ENCODE results near the gene CDC42BPA. TPM values are rescaled to one million over a fixed set of nuclear protein-coding genes. Genes with fewer than 3 reads are reported as not detected.

CDC42BPA gene
- total and polyA plus RNA-seq, 9 of the 15 experiments (the other 6 are each of a cell fraction or from before 2014, with no cell fraction given): 8.0 to 77.5 (median 52.1) TPM

- no peak overlapping the region for H2AFZ ChIP-seq (ENCODE audit: low read depth, low read length)
- TF ChIP-seq MEIS2 (IDR thresholded peaks at IDR 0.05; ENCODE audit: partially characterized antibody): no peak
- TF ChIP-seq SIN3B (IDR thresholded peaks at IDR 0.05; ENCODE audit: low read depth): no peak
- no peak for TF ChIP-seq HINFP (tag; conservative IDR thresholded peaks at IDR 0.05; ENCODE audit: low read depth)
- TF ChIP-seq ZNF766 (CRISPR knock-in tag; conservative IDR thresholded peaks at IDR 0.05): no peak
- TF ChIP-seq KLF10 (CRISPR knock-in tag; IDR thresholded peaks at IDR 0.05): no peak
- no peak for TF ChIP-seq ZKSCAN8 (CRISPR knock-in tag; IDR thresholded peaks at IDR 0.05)
- TF ChIP-seq, protein P1, sequence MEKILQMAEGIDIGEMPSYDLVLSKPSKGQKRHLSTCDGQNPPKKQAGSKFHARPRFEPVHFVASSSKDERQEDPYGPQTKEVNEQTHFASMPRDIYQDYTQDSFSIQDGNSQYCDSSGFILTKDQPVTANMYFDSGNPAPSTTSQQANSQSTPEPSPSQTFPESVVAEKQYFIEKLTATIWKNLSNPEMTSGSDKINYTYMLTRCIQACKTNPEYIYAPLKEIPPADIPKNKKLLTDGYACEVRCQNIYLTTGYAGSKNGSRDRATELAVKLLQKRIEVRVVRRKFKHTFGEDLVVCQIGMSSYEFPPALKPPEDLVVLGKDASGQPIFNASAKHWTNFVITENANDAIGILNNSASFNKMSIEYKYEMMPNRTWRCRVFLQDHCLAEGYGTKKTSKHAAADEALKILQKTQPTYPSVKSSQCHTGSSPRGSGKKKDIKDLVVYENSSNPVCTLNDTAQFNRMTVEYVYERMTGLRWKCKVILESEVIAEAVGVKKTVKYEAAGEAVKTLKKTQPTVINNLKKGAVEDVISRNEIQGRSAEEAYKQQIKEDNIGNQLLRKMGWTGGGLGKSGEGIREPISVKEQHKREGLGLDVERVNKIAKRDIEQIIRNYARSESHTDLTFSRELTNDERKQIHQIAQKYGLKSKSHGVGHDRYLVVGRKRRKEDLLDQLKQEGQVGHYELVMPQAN (IDR thresholded peaks at IDR 0.05; ENCODE audit: borderline replicate concordance): no peak
- TF ChIP-seq, protein P2, sequence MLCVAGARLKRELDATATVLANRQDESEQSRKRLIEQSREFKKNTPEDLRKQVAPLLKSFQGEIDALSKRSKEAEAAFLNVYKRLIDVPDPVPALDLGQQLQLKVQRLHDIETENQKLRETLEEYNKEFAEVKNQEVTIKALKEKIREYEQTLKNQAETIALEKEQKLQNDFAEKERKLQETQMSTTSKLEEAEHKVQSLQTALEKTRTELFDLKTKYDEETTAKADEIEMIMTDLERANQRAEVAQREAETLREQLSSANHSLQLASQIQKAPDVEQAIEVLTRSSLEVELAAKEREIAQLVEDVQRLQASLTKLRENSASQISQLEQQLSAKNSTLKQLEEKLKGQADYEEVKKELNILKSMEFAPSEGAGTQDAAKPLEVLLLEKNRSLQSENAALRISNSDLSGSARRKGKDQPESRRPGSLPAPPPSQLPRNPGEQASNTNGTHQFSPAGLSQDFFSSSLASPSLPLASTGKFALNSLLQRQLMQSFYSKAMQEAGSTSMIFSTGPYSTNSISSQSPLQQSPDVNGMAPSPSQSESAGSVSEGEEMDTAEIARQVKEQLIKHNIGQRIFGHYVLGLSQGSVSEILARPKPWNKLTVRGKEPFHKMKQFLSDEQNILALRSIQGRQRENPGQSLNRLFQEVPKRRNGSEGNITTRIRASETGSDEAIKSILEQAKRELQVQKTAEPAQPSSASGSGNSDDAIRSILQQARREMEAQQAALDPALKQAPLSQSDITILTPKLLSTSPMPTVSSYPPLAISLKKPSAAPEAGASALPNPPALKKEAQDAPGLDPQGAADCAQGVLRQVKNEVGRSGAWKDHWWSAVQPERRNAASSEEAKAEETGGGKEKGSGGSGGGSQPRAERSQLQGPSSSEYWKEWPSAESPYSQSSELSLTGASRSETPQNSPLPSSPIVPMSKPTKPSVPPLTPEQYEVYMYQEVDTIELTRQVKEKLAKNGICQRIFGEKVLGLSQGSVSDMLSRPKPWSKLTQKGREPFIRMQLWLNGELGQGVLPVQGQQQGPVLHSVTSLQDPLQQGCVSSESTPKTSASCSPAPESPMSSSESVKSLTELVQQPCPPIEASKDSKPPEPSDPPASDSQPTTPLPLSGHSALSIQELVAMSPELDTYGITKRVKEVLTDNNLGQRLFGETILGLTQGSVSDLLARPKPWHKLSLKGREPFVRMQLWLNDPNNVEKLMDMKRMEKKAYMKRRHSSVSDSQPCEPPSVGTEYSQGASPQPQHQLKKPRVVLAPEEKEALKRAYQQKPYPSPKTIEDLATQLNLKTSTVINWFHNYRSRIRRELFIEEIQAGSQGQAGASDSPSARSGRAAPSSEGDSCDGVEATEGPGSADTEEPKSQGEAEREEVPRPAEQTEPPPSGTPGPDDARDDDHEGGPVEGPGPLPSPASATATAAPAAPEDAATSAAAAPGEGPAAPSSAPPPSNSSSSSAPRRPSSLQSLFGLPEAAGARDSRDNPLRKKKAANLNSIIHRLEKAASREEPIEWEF (CRISPR knock-in tag; IDR thresholded peaks at IDR 0.05): no peak
- no peak for TF ChIP-seq FOXO4 (CRISPR knock-in tag; IDR thresholded peaks at IDR 0.05)
- no peak for TF ChIP-seq ZNF507 (tag; conservative IDR thresholded peaks at IDR 0.05)
- TF ChIP-seq ZNF282 (CRISPR knock-in tag; IDR thresholded peaks at IDR 0.05): no peak
Measured at GRCh38 chr1:226973371-226973897, 344.9 kb downstream of the CDC42BPA start.

More at GRCh38 chr1:226973371-226973897, 344.9 kb downstream of the CDC42BPA start:
- WGBS (ENCODE audit: insufficient coverage, low coverage, missing lambda C conversion rate): 88% methylated on average over 3 of the region's 5 CpGs
- H3K9me3 ChIP-seq (replicated peaks; ENCODE audit: control insufficient read depth, insufficient read depth, low read depth, low read length): no peaks in the 10 kb centered on the region
- H3K79me2 ChIP-seq (ENCODE audit: control insufficient read depth, insufficient read depth, low read length): no peaks in the 10 kb centered on the region
- DNase-seq (ENCODE audit: extremely low read depth in 1 of 4, low spot score in 3 of 4) (no peak), FAIRE-seq (no peak), ATAC-seq (peak; percentile 46)
- no peaks in the 10 kb centered on the region for H3K27me3 ChIP-seq (ENCODE audit: control insufficient read depth in 2 of 2, insufficient read depth in 2 of 2, low read length in 2 of 2)
- intact Hi-C loops (cut with micrococcal nuclease) (no loop called here), in situ Hi-C loops (cut with MboI) (no loop called here)
- H3K4me1 ChIP-seq (replicated peaks in 1 of 2; ENCODE audit: control insufficient read depth in 2 of 2, insufficient read depth in 2 of 2, low read length in 2 of 2): peaks cover 0 to 6% of the 10 kb centered on the region in 2 experiments; a peak in 1 of 5 replicates
- H3K27ac ChIP-seq (ENCODE audit: extremely low read depth, low read depth, low read length): no peak overlapping the region
- peaks cover 8% of the 10 kb centered on the region; the same call in 2 of the 3 replicates for H3K36me3 ChIP-seq (ENCODE audit: control insufficient read depth, insufficient read depth, low read length)
- POLR2A ChIA-PET: interaction anchor here (0.7 to 0.8 kb wide), 2 partner anchors 36 to 55 kb away, joined by 3 read pairs; no protein-coding TSS in a partner anchor
- H4K20me1 ChIP-seq (replicated peaks; ENCODE audit: control insufficient read depth, insufficient read depth, low read length): no peaks in the 10 kb centered on the region; the same call in 1 of the 2 replicates
- CTCF ChIA-PET (ENCODE audit: low intra/inter-chr PET ratio): no interaction called here
- BruUV-seq (replicated peaks): no TSS peak
- H3K4me2 ChIP-seq (ENCODE audit: insufficient read depth, low read length): no peak overlapping the region
- 0 out of 4 replicates have a peak overlapping the region, but pooled peaks of 1 of the 2 experiments have one; percentile 22 for H3K9ac ChIP-seq (ENCODE audit: insufficient read depth in 1 of 2, low read depth in 2 of 2, low read length in 2 of 2)
- no peaks in the 10 kb centered on the region for H3K9me1 ChIP-seq (ENCODE audit: control insufficient read depth, insufficient read depth, low read length)
- H3K4me3 ChIP-seq: no peak overlapping the region
